GM21381 (cell line): ENCODE data around the gene ABCG5.

Experiments
- ATAC-seq: cut with Tn5 transposase; IDR thresholded peaks from one replicate; pipeline ENCODE4 v1.9.1; 2021; ENCODE audit warnings: mild to moderate bottlenecking, moderate library complexity; ENCODE audit not compliant: unreplicated experiment

Gene ABCG5

DNA sequence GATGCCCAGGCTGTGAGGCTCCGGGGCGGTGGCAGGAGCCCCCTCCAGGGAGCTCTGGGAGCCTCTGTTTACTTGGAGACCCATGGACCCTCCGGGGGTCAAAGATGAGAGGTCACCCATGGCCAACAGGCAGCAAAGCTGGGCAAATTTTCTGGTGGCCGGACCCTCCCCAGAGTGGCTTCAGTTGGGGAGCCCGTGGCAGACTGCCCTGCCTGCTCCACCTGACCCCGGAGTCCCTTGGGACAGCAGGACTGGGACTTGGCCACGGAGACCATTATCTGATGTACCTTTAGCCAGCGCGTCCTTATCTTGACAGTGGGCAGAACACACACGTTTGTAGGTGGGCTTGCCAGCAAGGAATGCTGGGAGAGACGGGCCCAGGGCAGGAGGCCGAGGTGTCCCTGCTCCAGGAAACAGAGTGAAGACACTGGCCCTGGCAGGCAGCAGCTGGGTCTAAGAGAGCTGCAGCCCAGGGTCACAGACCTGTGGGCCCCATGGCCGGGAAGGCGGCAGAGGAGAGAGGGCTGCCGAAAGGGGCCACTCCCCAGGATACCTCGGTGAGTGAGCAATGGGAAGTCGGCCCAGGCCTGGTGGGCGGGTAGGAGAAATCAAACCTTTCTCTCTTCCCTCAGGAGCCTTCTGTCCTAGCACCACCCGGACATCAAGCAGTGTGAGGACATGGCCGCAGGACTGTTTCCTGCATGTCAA, at the start of gene ABCG5, which contains the start of gene ABCG8:
Gene ABCG5 (minus strand): TSS at position 280 of the 708 bp plus-strand sequence. CDS start 160 bp downstream, at position 120.
Gene ABCG8 (plus strand): TSS at position 412 of the 708 bp plus-strand sequence. CDS start 83 bp downstream, at position 495.
- no peak for ATAC-seq

DNA sequence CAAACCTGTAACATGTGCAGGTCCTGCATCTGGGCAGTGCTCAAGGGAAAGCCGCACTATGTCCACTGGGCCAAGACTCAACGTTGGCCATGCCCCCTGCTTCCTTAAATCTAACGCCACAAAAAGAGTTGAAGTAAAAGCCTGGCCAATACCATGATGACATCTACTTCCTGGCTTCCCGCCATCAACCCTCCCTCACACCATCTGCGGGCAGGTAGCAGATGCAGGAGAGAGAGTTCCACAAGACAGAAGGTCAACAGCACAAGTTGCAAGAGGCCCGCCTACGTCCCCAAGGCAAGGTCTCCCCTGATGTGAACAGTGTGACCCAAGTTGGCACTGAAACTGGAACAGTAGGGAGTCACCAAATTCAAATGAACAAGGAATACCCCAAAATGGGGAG, 48.5 kb upstream of the ABCG5 start:
- ATAC-seq, result no peak

DNA sequence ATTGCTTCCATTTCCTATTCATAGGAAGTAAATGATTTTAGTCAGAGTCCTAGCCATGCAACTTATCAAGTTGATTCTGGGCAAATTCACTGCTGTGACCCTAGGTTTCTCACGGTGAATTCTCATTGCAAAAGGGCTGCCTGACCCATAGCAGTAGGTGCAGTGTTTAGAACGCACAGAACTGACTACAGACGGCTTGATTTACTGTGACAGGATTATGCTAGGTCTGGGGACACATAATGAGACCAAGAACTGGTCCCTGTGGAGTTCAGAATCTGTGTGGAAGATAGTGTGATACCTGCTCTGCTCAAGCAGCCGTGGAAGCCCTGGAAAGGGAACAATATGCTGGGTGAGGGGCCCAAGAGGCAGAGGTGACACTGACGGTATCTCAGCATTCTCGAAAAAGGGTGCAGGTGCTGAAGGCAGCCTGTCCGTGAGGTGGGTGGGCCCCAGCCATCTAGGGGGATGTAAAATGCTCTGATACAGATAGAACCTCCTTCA, 46.5 kb upstream of the ABCG5 start:
- no peak for ATAC-seq

DNA sequence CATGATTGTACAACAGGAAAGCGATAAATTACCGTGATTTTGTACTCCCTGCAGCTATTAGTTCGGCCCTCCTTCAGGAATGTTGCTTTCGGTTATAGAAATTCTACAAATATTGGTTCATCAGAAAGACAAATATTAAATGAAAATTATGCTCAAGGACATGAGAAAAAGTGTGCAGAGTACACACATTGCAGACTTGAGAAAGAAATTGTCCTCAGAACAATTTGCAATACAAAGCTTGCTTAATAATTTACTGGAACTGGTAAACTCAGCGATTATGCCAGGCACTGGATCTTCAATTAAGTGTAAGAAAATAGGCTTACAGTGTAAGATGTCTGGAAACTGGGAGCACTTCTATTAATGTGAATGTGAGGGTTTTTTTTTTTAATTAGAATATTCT, 46.0 kb upstream of the ABCG5 start:
- no peak for ATAC-seq

DNA sequence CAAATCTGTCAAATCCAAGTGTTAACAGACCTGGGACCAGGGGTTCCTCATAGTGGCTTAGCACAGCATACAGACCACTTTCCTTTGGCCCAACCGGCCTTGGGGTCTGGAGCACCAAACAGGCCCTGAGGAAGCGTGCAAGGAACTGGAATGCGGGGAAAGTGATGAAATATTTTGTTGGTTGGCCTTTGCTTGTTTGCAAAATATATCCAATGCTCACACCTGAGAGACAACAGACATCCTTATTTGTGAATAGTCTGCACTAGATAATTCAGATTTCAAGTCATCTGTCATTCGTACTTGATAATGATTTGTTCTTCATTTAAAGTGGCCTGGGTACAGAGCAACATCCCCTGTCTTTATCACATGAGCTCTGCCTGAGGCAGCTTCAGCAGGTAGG, 43.7 kb upstream of the ABCG5 start:
- ATAC-seq, result no peak

DNA sequence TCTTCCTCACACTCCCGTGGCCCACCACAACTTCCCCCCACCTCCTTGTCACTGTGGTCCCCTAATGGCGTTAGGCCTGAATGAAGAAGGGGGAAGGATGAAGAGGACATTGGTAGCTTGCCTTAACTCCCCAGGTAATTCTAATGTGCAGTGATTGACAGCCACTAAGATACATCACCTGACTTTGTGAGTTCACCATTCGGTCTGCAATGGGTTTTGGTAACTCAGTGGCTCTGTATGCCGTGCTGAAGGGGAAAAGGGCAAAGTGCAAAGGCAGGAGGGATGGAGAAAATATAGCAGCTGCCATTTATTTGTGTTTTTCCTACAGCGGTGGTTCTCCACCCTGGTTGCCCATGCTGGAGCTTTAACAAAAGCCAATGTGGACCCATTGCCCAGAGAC, 42.3 kb upstream of the ABCG5 start:
- no peak for ATAC-seq

DNA sequence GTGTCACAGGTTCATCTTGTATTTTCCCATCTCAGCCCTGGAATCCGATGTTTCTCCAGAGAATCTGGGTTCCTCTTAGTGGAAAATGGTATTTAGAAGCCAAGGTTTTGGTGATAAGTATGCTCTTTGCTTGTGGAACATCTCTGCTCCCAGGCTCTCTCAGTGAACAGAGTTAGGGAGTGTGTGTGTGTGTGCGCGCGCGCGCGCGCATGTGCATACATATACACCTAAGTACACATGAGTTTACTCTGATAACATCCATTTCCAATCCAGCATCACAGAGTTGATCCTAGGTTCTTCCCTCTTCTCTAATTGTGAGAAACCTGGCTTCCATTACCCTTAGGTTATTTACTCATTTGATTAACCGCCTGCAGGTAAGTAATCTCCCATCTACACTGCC, 41.8 kb upstream of the ABCG5 start:
- no peak for ATAC-seq

DNA sequence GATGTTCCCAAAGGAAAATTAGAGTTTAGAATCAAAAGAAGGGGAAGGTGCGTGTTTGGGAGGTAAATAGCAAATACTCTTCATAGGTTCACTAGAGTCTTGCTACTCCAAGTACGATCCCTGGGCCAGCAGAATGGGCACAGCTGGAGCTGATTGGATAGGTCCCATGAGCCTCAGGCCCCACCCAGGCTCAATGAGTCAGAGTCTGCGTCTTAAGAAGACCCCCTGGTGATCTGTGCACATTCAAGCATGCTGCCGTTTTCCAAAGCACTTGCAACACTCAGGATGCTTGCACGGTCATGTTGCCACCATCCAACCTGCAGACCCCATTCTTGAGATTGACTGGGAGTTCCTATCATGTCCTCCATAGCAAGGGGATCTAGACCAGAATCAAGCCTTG, 40.6 kb upstream of the ABCG5 start:
- ATAC-seq, result no peak

DNA sequence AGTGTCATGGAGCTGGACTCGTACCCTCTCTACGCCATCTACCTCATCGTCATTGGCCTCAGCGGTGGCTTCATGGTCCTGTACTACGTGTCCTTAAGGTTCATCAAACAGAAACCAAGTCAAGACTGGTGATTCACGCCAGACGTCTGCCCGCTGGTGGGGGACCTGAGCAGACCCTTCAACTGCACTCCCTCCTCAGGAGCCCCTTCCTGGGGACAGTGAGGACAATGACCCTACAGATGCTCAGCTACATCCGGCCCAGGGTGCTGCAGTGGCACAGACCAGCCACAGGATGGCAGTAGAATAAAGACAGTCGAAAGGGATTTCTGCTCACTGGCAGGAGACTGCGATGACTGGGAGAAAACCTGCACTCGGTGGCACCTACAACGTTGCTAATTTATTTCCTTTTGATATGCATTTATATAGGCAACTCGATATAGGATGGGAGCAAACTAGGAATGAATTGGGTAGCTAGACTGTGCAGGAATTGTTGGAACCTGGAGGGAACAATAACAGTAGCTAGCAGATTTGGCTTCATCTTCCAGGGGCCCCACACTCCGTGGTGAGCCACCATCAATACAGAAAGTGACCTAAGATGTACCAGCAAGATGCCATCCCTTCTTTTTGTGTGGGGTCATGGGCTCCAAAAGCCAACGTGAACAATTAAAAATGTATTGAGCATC, 39.3 kb upstream of the ABCG5 start:
- no peak for ATAC-seq

DNA sequence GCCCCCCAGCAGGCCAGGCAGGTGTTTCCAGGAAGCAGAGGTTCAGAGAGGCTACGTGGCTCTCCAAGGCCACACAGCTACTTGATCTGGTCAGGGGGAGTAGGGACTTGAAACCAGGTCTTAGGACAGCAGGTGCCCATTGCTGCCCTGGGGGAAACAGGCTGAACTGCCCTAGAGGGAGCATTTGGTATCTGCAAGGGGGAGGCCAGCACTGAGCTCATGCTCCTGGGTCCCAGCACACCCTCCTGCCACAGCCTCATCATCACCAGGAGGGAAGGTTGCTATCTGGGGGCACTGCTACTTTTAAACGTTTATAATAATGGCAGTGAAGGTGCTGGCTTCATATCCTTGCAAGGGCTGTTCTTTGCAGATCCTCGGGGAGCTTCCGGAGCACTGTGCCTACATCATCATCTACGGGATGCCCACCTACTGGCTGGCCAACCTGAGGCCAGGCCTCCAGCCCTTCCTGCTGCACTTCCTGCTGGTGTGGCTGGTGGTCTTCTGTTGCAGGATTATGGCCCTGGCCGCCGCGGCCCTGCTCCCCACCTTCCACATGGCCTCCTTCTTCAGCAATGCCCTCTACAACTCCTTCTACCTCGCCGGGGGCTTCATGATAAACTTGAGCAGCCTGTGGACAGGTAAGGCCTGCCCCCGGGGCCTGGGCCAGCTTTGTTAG, 36.3 kb upstream of the ABCG5 start:
- ATAC-seq, result no peak

DNA sequence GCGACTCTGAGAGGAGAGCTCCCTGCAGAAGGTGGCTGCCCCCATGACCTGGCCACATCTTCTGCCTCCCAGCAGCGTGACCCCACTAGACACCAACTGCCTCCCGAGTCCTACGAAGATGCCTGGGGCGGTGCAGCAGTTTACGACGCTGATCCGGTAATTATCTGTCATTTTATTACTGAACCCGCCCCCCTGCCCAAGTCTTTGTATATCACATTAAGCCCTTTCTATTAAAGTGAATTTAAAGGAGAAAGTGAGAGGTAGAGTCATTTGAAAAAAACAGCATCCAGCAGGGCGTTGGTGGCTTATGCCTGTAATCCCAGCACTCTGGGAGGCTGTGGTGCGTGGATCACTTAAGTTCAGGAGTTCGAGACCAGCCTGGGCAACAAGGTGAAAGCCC, 33.5 kb upstream of the ABCG5 start:
- ATAC-seq, result no peak

DNA sequence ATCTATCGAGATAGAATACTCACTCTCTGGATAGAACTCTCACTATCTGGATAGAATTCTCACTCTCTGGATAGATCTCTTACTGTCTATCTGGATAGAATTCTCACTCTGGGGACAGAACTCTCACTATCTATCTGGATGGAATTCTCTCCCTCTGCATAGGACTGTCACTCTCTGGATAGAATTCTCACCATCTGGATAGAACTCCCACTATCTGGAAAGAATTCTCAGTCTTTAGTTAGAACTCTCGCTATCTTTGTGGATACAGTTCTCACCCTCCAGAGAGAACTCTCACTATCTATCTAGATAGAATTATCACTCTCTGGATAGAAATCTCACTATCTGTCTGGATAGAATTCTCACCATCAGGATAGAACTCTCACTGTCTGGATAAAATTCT, 16.7 kb upstream of the ABCG5 start:
- ATAC-seq, result no peak

DNA sequence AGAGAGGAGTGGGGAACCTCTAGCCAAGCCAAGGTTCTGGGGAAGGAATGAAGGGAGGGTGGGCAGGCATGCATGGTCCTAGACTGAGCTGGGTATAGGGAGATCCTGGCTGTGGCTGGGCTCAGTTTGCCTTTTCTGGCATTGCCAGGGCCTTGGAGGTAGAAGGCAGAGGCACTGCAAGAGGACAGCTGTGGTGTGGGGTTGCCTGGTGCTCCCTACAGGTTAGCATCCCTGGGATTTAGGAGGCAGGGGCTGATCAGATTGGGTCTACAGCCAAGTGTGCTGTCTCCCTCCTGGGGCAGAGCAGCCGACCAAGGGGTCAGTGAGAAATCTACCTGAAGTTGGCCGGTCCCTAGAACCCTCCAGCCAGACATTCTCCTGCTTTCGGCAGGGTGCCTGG, 16.0 kb upstream of the ABCG5 start:
- ATAC-seq, result no peak

DNA sequence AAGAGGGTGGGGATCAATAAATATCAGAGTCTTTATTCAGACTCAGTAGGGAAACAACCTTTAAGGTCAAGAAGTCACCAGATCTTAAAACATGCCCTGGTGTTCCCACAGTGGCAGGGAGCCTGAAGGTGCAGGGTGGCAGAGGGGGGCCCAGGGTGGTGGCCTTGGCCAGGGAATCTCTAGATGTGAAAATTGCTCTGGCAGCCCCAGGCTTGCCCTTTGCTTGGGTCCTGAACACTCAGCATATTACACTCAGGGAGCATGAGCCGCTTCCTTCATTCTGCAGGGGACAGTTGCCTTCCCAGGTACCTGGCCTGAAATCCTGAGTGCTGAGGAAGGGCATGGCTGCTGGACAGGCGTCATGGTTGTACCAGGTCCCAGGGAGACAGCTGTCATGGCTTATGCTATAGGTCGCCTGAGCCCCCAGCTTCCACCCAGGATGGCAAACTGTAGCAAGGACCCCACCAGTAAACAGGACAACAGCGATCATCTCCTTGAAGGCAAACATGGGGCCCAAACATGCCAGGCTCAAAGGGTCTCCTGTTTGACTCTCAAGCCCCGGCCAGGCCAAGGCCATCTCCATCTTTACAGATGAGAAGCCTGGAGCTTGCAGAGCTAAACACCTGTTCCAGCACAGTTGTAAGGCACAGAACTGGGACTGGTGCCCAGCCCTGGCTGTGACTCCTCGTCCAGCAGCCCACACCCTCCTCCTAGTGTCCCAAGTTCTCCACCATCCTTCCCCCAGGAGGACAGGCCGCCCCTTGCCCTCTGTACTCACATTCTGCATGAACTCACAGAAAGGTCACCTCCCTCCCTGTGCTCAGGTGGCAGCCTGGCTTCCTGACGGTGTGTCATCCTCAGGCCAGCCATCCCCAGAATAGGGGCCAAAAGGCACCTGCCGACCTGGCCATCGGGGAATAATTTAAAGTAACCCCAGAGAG, 14.8 kb upstream of the ABCG5 start:
- no peak for ATAC-seq

DNA sequence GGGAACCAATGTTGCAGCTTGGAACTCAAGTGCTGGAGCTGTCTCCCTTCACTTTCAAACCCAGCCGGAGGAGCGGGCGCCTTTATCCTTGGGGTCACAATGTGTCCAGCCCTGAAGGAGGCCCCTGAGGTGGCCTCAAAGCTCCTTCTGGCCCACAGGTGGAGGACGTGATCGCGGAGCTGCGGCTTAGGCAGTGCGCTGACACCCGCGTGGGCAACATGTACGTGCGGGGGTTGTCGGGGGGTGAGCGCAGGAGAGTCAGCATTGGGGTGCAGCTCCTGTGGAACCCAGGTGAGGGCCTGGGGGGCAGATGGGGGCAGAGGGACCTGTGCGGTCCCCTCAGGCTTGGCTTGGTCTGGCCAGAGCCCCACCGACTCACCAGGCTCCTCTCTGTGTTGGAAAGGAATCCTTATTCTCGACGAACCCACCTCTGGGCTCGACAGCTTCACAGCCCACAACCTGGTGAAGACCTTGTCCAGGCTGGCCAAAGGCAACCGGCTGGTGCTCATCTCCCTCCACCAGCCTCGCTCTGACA, 13.6 kb upstream of the ABCG5 start:
- no peak for ATAC-seq

DNA sequence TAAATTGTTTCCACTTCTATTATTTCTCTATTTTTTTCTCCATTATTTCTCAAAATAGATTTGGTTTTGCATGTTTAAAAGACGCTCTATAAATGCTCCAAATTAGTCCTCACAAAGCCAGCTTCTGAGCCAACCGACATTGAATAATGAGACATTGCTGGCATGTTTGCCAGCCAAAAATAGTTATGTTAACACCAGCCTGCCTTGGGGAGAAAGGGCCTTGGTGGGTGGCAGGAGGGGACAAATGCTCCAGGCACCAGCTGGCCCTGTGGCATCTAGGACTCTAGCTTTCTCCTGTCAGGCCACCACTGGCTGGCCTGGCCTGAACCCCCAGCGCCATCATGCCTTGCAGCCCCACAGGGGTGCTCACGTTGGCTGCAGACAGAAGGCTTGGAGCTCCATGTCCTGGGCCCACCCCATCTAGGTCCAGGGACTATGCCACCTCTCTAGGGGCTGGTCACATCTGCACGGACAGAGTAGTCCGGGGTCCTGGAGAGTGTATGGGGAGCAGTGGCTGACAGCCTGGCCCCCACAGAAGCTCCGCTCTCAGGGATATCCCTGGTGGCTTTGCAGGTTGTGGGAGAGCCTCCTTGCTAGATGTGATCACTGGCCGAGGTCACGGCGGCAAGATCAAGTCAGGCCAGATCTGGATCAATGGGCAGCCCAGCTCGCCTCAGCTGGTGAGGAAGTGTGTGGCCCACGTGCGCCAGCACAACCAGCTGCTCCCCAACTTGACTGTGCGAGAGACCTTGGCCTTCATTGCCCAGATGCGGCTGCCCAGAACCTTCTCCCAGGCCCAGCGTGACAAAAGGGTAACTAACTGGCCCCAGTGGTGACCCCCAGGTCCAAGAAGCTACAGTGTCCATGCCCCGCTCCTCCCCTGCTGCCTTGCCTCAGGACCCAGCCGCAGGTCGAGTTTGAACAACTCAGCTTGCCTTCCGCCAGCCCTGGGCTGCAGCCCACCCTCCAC, 12.7 kb upstream of the ABCG5 start:
- ATAC-seq, result no peak

DNA sequence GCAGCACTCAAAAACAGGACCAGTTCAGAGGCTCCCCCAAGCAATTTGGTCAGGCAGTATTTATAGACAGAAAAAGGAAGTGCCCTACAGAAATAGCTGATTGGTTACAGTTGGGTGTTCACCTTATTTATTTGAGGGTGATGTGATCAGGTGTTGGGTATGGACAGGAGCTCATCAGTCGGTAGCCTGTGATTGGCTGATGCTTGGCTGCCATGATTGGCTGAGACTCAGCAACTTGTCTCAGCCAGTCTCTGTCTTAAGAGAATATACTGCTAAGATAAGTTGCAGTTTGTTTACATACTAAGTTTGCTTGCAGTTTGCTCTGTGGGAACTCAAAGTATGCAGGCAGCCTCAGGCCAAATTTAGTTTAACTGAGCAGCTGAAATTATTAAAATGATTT, 9.6 kb upstream of the ABCG5 start:
- ATAC-seq, result no peak

DNA sequence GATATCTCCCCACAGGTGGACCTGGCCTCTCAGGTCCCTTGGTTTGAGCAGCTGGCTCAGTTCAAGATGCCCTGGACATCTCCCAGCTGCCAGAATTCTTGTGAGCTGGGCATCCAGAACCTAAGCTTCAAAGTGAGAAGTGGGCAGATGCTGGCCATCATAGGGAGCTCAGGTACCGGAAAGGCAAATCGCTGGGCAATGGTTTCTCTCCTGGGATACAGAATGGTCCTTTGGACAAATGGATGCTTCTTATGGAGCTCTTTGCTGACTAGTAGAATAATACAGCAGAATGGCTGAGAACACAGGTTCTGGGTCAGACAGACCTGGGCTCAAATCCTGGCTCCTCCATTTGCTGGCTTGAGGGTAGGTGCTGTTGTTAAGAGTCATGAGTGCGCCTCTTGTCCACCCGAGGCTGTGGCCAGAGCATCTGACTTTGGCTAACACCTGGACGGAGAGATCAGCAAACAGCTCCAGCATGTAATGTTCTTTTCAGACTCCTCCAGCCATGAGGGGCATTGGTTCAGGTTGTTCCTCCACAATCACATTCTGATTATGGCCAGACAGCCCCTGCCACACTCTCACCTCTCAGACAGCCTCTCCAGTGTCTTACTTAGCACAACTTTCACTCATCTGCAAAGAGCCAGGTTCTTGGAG, 7.6 kb upstream of the ABCG5 start:
- no peak for ATAC-seq

DNA sequence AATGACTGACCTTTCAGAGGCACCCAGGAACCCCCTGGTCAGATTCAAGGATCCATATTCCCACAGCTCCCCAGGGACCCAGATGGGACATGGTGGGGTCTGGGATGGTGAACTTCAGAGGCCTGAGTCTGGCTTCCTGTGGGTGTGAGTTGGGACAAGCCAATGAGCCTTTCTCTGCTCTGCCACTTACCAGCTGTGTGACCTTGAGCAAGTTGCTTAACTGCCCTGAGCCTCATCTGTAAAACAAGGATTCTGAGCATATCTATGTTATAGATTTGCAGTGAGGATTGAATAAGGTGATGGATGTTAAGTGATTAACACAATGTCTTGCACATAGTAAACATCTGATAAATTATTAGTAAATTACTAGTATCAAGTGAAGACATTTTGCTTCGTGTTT, 6.5 kb upstream of the ABCG5 start:
- no peak for ATAC-seq
